H1 (cell line): ENCODE data around the gene SEPTIN2. TPM values are rescaled to one million over a fixed set of nuclear protein-coding genes. Genes with fewer than 3 reads are reported as not detected.

ENCODE experiments used
- CBX8 ChIP-seq: fragments of 300-800, 300-1000 bp; sonication (generic); IDR thresholded peaks from 2 replicates; pipeline ENCODE4 v1.7.1; 2016; ENCODE audit warnings: low read depth, low read length, borderline replicate concordance
- CHD2 ChIP-seq: IDR thresholded peaks from 2 replicates; pipeline ENCODE4 v1.6.1; 2012; ENCODE audit warnings: low read length, improper control_type of control experiment
- CREB1 ChIP-seq: IDR thresholded peaks from 2 replicates; pipeline ENCODE4 v1.6.1; 2012; ENCODE audit warnings: inconsistent platforms
- NRF1 ChIP-seq: IDR thresholded peaks from 2 replicates; pipeline ENCODE4 v1.6.1; 2011; ENCODE audit warnings: mild to moderate bottlenecking, low read depth, low read length, improper control_type of control experiment
- PHF8 ChIP-seq: fragments of 200-600 bp; sonication (generic); conservative IDR thresholded peaks from 2 replicates; pipeline ENCODE4 v1.7.1; 2012; ENCODE audit warnings: low read depth, mild to moderate bottlenecking, inconsistent platforms, low read length, moderate library complexity
- SP2 ChIP-seq: IDR thresholded peaks from 2 replicates; pipeline ENCODE4 v1.6.1; 2012; ENCODE audit warnings: mild to moderate bottlenecking, low read length, inconsistent platforms
- YY1 ChIP-seq: IDR thresholded peaks from 2 replicates; pipeline ENCODE4 v1.6.1; 2011; ENCODE audit warnings: low read depth, mild to moderate bottlenecking, low read length
- polyA plus RNA-seq, 7 experiments: library from polyadenylated mRNA; depleted of rRNA in 3 of 7; stranded (reverse) in 5 of 7; unstranded in 2 of 7; fragments of >200 nt in 5 of 7; fragments of 200-250 nt in 2 of 7; gene quantifications; 1 replicate in 5 of 7; 2 replicates in 1 of 7; 4 replicates in 1 of 7; pipeline versions ENCODE4 v1.2.1 to v1.2.3, GENCODE V29; 2011 to 2013; ENCODE audit warnings: missing spikeins in 2 of 7, mixed read lengths in 2 of 7
- total RNA-seq: library from RNA; stranded (reverse); fragmentation: NEBNext Ultra II Directional; extraction: Animal tissue kit (Norgen Biotek cat#: 25700); gene quantifications from 2 replicates; pipeline ENCODE4 v1.2.1, GENCODE V29; 2021

Gene SEPTIN2
- total and polyA plus RNA-seq, 2 of the 8 experiments (the other 6 are each of a cell fraction or from before 2014, with no cell fraction given) = 392 to 650 TPM

GRCh38 chr2:241313543-241314095 lies 2.1 kb upstream of the SEPTIN2 start (continued):
- TF ChIP-seq SP2 = no peak
- TF ChIP-seq YY1 = no peak
- no peak for TF ChIP-seq CREB1
- TF ChIP-seq PHF8 = no peak
- no peak for TF ChIP-seq NRF1
- no peak for TF ChIP-seq CHD2
- TF ChIP-seq CBX8 = no peak
- TF ChIP-seq, all 59 proteins: peak for 0
